Measurements from ENCODE around the gene RASGRF1.

DNA sequence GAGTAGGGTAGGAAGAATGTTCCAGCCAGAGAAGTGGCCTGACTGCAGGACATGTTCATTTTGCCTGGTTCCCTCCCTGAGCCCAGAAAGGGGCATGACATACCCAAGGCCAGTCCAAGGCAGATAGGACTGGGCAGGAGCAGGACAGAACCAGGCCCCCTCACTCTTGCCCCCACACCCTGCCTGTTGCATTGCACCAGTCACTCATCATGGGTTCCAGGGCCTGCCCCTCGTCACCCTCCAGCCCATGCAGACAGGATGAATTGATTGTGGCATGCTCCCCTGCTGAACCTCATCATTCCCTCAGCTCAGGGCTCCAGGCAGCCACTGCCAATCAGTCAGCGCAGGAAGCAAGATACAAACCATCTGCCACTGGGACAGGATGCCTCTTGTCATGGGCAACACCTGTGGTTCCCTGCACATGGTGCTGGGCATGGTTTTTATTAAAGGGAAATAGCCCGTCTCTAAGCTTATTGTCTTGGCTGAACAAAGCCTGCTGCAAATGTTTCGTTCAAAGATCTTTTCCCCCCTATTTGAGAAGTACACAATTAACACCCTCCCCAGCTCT is 48.9 kb downstream of the RASGRF1 start:
- no peak for TF ChIP-seq CTCF (conservative IDR thresholded peaks at IDR 0.05)
- no peak for TF ChIP-seq ZFX (IDR thresholded peaks at IDR 0.05)

All from C4-2B (cell line).